GM10266 (cell line): ENCODE measurements around the gene STAB1.
"Not testable (repeated sequence)": the region's sequence is repeated elsewhere in the genome, so short reads cannot be mapped to it uniquely, and the experiment has no call there.

Experiments used
- DNase-seq: peaks from one replicate; pipeline ENCODE4 v3.0.0; 2012; ENCODE audit errors: extremely low spot score
- CTCF ChIP-seq: IDR thresholded peaks from 2 replicates; pipeline ENCODE4 v1.5.1; 2012; ENCODE audit warnings: mild to moderate bottlenecking, low read depth; ENCODE audit not compliant: control insufficient read depth, insufficient read depth; ENCODE audit errors: missing control alignments

The STAB1 gene

GRCh38 chr3:52523386-52524257, 28.5 kb downstream of the STAB1 start:
- no peak for DNase-seq
- TF ChIP-seq CTCF, result no peak

DNA sequence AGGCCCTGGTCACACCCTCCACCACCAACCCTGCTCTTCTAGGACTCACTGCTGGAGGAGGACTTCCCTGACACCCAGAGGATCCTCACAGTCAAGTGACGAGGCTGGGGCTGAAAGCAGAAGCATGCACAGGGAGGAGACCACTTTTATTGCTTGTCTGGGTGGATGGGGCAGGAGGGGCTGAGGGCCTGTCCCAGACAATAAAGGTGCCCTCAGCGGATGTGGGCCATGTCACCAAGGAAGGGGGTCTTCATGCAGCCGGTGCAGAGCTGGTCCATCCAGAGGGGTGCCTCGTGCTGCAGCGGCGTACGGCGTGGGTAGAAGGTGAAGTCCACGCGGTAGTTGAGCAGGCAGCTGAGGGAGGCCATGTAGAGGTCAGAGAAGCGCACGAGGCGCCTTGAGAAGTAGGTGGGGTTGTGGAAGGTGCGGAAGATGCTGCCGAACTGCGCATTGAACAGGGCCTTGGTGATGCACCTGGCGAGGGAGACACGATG, 29.2 kb downstream of the STAB1 start:
- TF ChIP-seq CTCF, result no peak
- DNase-seq, result no peak

DNA sequence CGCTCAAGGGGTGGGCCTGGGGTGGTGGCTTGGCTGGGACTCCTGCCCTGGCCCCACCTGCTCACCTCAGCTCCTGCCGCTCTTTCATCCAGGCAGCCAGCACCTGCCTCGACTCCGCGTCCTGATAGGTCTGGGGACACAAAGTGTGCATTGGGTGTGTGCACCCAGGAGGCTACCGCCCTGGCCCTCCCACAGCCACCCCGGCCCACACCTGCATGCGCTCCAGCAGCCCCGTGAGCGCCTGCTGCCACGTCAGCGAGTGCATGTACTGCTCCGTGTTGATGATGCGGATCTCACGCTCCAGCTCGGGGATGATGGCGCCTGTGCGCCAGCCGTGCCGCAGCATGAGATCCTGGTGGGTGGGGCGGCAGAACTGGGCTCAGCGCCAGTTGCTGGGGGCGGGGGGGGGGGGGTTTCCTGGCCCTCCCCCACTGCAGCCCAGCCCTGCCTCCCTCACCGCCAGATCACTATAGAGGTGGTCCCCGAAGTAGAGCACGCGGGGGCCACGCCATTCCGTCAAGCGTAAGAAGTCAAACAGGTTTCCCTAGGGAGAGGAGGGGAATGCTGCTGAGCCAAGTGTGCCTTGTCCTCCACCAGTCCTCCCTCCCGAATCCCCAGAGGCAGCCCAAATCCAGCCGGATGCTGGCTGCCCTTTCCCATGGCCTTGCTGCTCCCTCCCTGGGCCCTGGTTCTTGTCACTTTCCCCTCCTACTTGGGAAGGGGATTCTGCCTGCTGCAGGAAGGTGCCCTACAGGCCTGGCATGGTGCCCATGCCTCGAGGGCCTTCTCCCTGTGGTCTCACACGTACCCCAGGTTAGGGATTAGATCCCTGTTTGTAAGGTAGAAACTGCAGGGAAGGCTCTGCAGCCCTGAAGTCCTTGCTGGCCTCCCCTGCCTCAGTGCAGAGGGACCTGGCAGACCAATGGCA, 29.9 kb downstream of the STAB1 start:
- no peak for DNase-seq
- TF ChIP-seq CTCF, result no peak

- DNase-seq, result no peak
- no peak for TF ChIP-seq CTCF
Measured at GRCh38 chr3:52525680-52526561, 30.8 kb downstream of the STAB1 start.

DNA sequence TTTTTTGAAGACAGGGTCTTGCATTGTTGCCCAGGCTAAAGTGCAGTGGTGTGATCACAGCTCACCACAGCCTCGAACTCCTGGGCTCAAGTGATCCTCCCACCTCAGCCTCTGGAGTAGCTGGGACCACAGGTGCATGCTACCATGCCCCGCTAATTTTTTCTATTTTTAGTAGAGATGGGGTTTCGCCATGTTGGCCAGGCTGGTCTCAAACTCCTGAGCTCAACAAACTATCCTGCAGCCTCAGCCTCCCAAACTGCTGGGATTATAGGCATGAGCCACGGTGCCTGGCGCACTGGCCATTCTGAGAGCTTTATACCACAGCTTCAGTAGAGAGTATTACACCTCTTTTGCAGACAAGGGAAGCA, 31.5 kb downstream of the STAB1 start:
- not testable (repeated sequence) for DNase-seq

GRCh38 chr3:52527039-52527731, 32.0 kb downstream of the STAB1 start:
- TF ChIP-seq CTCF, result no peak
- no peak for DNase-seq
